Dermis blood vessel endothelial cell (primary cell): ENCODE results near the gene LRRC1. TPM values are rescaled to one million over a fixed set of nuclear protein-coding genes. Genes with fewer than 3 reads are reported as not detected.

Experiments
- DNase-seq: peaks from one replicate; pipeline ENCODE4 v3.0.0; 2010
- total RNA-seq: library from RNA; depleted of rRNA; stranded (reverse); fragments of >200 nt; gene quantifications from 2 replicates; pipeline ENCODE4 v1.2.3, GENCODE V29; 2014

LRRC1 gene
- total RNA-seq, 1 donor from 2014 or later, result 68.8 TPM

GRCh38 chr6:53929041-53929820 is 134.4 kb downstream of the LRRC1 start:
- DNase-seq, result peak; percentile 90

GRCh38 chr6:53929821-53930120 is 135.0 kb downstream of the LRRC1 start:
- DNase-seq, result no peak

GRCh38 chr6:53930330-53930729 is 135.5 kb downstream of the LRRC1 start:
- no peak for DNase-seq

- peak; percentile 15 for DNase-seq
Measured at GRCh38 chr6:53931086-53931485, 136.3 kb downstream of the LRRC1 start.

- DNase-seq, result no peak
Measured at GRCh38 chr6:53932516-53932915, 137.7 kb downstream of the LRRC1 start.

GRCh38 chr6:53934023-53934422 is 139.2 kb downstream of the LRRC1 start:
- DNase-seq, result no peak

- no peak for DNase-seq
Measured at GRCh38 chr6:53937461-53937860, 142.7 kb downstream of the LRRC1 start.

GRCh38 chr6:53938810-53939209 is 144.0 kb downstream of the LRRC1 start:
- DNase-seq, result no peak

- DNase-seq, result no peak
Measured at GRCh38 chr6:53939830-53940229, 145.0 kb downstream of the LRRC1 start.

- DNase-seq, result peak; percentile 27
Measured at GRCh38 chr6:53943395-53943794, 148.6 kb downstream of the LRRC1 start.

GRCh38 chr6:53944091-53944490 is 149.3 kb downstream of the LRRC1 start:
- no peak for DNase-seq

- no peak for DNase-seq
Measured at GRCh38 chr6:53944543-53944942, 149.7 kb downstream of the LRRC1 start.

GRCh38 chr6:53945765-53946407 is 151.1 kb downstream of the LRRC1 start:
- DNase-seq, result no peak

- no peak for DNase-seq
Measured at GRCh38 chr6:53947780-53948179, 153.0 kb downstream of the LRRC1 start.

GRCh38 chr6:53951383-53951782 is 156.6 kb downstream of the LRRC1 start:
- no peak for DNase-seq

GRCh38 chr6:53956068-53956711 is 161.4 kb downstream of the LRRC1 start:
- DNase-seq, result peak; percentile 83

GRCh38 chr6:53956804-53957203 is 162.0 kb downstream of the LRRC1 start:
- no peak for DNase-seq

- no peak for DNase-seq
Measured at GRCh38 chr6:53959717-53960116, 164.9 kb downstream of the LRRC1 start.

GRCh38 chr6:53960311-53960710 is 165.5 kb downstream of the LRRC1 start:
- no peak for DNase-seq

GRCh38 chr6:53961679-53962370 is 167.0 kb downstream of the LRRC1 start:
- no peak for DNase-seq

GRCh38 chr6:53962646-53963045 is 167.8 kb downstream of the LRRC1 start:
- DNase-seq, result no peak

GRCh38 chr6:53967415-53967814 is 172.6 kb downstream of the LRRC1 start:
- DNase-seq, result no peak
